SU-DHL-6 (cell line): ENCODE measurements around the gene TRIM28.

Source experiments
- H2AFZ ChIP-seq: fragments of 200-600 bp; sonication (generic); 2 replicates; pipeline ENCODE4 v1.6.1; 2014; ENCODE audit warnings: low read depth, mild to moderate bottlenecking, moderate library complexity, mixed read lengths, antibody characterized with exemption, low read length; ENCODE audit not compliant: severe bottlenecking
- H3F3A ChIP-seq: fragments of 200-600 bp; shearing (Covaris generic); 2 replicates; pipeline ENCODE4 v1.6.0; 2016; ENCODE audit warnings: antibody characterized with exemption, mild to moderate bottlenecking; ENCODE audit not compliant: insufficient read depth
- H3K27ac ChIP-seq: fragments of 200-600 bp; sonication (generic); 2 replicates; pipeline ENCODE4 v1.5.1; 2016; ENCODE audit warnings: low read depth, mild to moderate bottlenecking, low read length, moderate library complexity, mixed read lengths
- H3K27me3 ChIP-seq: fragments of 200-600 bp; sonication (generic), shearing (Covaris generic); 2 replicates; pipeline ENCODE4 v1.6.0; 2014; ENCODE audit warnings: mild to moderate bottlenecking, low read length
- H3K36me3 ChIP-seq: fragments of 200-600 bp; sonication (generic); 2 replicates; pipeline ENCODE4 v1.6.1; 2014; ENCODE audit warnings: mild to moderate bottlenecking, low read length, mixed read lengths
- H3K4me2 ChIP-seq: fragments of 300-600, 200-600 bp; shearing (Covaris generic), sonication (generic); 2 replicates; pipeline ENCODE4 v1.6.0; 2014; ENCODE audit warnings: low read length, low read depth, mild to moderate bottlenecking; ENCODE audit not compliant: poor library complexity, severe bottlenecking
- H3K4me3 ChIP-seq: fragments of 200-600 bp; sonication (generic); 2 replicates; pipeline ENCODE4 v1.5.1; 2014; ENCODE audit warnings: antibody characterized with exemption, low read length, mild to moderate bottlenecking, mixed read lengths; ENCODE audit not compliant: insufficient read depth, poor library complexity, severe bottlenecking
- H3K79me2 ChIP-seq: fragments of 200-600 bp; sonication (generic); 2 replicates; pipeline ENCODE4 v1.6.1; 2014; ENCODE audit warnings: mild to moderate bottlenecking, low read length, moderate library complexity; ENCODE audit not compliant: insufficient read depth
- H3K9ac ChIP-seq: fragments of 200-600 bp; sonication (generic); 2 replicates; pipeline ENCODE4 v1.7.0; 2014; ENCODE audit warnings: mild to moderate bottlenecking, low read length
- H3K9me2 ChIP-seq: fragments of 200-600 bp; sonication (generic); replicated peaks from 2 replicates; pipeline ENCODE4 v1.6.1; 2014; ENCODE audit warnings: low read length; ENCODE audit not compliant: insufficient read depth
- H3K9me3 ChIP-seq: fragments of 200-600 bp; sonication (generic); 2 replicates; pipeline ENCODE4 v1.6.1; 2014; ENCODE audit warnings: low read length, mixed read lengths; ENCODE audit not compliant: insufficient read depth
- H4K20me1 ChIP-seq: fragments of 200-600 bp; sonication (generic); 2 replicates; pipeline ENCODE4 v1.6.1; 2014; ENCODE audit warnings: low read depth, mild to moderate bottlenecking, antibody characterized with exemption, low read length, moderate library complexity, mixed read lengths
- EZH2phosphoT487 ChIP-seq: fragments of 200-600 bp; sonication (generic), shearing (Covaris generic); conservative IDR thresholded peaks from 2 replicates; pipeline ENCODE4 v1.6.1; 2018; ENCODE audit warnings: mild to moderate bottlenecking, antibody characterized with exemption, low read length, moderate library complexity, mixed read lengths
- TF ChIP-seq, protein P1 (sequence below): fragments of 200-600 bp; sonication (generic); IDR thresholded peaks from one replicate; pipeline ENCODE4 v1.5.1; 2017; ENCODE audit warnings: antibody characterized with exemption, mild to moderate bottlenecking, low read length, moderate library complexity; ENCODE audit not compliant: insufficient read depth, poor library complexity, severe bottlenecking

TRIM28 gene

DNA sequence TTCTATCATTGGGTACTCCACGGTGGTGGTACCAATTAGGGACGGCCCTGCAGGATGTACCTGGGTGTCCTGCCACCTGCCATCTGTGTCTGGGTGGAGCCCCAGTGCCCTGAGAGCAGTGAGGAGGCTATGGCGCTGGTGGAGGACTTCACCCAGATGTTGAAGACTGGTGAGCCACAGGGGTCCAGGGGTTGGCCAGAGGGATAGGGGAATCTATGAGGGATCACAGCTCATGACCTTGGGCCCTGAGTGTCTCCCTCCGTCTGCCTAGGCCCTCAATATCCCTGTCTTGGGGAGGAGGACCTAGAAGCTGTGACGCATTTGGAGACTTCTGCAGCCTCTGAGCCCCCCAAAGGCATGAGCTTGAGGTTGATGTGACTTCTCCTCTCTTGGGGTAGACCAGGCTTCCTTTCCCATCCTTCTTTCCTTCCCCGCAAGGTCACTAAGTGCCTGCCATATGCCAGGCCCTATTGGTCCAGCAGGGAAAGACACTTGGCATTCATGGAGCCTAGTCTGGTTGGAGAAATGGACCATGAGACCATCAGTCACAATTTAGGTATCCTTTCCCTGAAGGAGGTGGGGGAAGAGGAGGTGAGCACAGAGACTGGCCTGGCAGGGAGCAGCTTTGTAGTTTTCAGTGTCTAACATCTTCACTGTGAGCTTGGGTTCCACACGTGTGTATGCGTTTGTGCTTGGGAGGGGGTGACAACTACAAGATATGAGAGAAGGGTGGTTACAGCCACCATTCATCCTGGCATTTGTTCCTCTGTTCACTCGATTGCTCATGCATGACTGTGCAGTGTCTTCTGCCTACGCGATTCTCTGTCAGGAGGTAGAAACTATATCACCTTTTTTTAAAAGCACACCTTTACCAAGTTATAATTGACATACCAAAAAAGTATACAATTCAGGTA lies 34.4 kb downstream of the TRIM28 start:
- Histone ChIP-seq H3K4me2 (peak overlapping the region; percentile 4), H3K9me3 (no peaks in the 10 kb centered on the region), H3K4me3 (no peak overlapping the region), H3K27me3 (no peaks in the 10 kb centered on the region), H3K36me3 (no peaks in the 10 kb centered on the region), H3K9ac (0 out of 2 replicates have a peak overlapping the region, but pooled peaks have one; percentile 3), H3K27ac (no peak overlapping the region), H3K9me2 (no peaks in the 10 kb centered on the region), H4K20me1 (no peaks in the 10 kb centered on the region), H3F3A (peaks cover 18% of the 10 kb centered on the region), H3K79me2 (no peaks in the 10 kb centered on the region), H2AFZ (no peak overlapping the region)
- TF ChIP-seq EZH2phosphoT487, result no peak
- TF ChIP-seq, protein P1, sequence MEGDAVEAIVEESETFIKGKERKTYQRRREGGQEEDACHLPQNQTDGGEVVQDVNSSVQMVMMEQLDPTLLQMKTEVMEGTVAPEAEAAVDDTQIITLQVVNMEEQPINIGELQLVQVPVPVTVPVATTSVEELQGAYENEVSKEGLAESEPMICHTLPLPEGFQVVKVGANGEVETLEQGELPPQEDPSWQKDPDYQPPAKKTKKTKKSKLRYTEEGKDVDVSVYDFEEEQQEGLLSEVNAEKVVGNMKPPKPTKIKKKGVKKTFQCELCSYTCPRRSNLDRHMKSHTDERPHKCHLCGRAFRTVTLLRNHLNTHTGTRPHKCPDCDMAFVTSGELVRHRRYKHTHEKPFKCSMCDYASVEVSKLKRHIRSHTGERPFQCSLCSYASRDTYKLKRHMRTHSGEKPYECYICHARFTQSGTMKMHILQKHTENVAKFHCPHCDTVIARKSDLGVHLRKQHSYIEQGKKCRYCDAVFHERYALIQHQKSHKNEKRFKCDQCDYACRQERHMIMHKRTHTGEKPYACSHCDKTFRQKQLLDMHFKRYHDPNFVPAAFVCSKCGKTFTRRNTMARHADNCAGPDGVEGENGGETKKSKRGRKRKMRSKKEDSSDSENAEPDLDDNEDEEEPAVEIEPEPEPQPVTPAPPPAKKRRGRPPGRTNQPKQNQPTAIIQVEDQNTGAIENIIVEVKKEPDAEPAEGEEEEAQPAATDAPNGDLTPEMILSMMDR, result no peak

DNA sequence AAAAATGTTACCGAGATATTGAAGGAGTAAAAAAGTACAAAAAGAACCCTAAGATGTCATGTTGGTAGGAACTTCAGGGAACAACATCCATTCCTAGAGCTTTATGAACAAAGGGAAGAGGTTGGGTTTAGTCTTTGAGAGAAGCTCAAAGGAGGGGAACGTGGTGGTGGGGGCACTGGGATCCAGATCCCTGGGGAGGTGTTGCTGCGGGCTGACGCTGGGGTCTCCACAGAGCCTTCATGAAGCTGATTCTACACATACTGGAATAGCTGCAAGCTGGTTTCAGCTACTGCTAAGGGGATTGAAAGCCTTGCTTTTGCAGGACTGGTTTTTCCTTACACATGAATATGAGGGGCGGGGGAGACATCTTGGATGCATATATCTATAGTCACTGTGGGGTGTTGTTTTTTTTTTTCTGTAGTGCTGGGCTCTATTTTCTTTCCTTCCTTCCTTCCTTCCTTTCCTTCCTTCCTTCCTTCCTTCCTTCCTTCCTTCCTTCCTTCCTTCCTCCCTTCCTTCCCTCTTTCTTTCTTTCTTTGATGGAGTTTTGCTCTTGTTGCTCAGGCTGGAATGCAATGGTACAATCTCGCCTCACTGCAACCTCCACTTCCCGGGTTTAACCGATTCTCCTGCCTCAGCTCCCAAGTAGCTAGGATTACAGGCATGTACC lies 35.7 kb downstream of the TRIM28 start:
- Histone ChIP-seq H3K79me2 (no peaks in the 10 kb centered on the region), H2AFZ (no peak overlapping the region), H3K27me3 (no peaks in the 10 kb centered on the region), H3K4me2 (no peak overlapping the region), H3K36me3 (no peaks in the 10 kb centered on the region), H3F3A (peaks cover 7% of the 10 kb centered on the region), H3K27ac (no peak overlapping the region), H3K9ac (no peak overlapping the region), H3K4me3 (no peak overlapping the region), H3K9me3 (no peaks in the 10 kb centered on the region), H4K20me1 (no peaks in the 10 kb centered on the region), H3K9me2 (no peaks in the 10 kb centered on the region)
- no peak for TF ChIP-seq EZH2phosphoT487
- TF ChIP-seq, protein P1, result no peak

DNA sequence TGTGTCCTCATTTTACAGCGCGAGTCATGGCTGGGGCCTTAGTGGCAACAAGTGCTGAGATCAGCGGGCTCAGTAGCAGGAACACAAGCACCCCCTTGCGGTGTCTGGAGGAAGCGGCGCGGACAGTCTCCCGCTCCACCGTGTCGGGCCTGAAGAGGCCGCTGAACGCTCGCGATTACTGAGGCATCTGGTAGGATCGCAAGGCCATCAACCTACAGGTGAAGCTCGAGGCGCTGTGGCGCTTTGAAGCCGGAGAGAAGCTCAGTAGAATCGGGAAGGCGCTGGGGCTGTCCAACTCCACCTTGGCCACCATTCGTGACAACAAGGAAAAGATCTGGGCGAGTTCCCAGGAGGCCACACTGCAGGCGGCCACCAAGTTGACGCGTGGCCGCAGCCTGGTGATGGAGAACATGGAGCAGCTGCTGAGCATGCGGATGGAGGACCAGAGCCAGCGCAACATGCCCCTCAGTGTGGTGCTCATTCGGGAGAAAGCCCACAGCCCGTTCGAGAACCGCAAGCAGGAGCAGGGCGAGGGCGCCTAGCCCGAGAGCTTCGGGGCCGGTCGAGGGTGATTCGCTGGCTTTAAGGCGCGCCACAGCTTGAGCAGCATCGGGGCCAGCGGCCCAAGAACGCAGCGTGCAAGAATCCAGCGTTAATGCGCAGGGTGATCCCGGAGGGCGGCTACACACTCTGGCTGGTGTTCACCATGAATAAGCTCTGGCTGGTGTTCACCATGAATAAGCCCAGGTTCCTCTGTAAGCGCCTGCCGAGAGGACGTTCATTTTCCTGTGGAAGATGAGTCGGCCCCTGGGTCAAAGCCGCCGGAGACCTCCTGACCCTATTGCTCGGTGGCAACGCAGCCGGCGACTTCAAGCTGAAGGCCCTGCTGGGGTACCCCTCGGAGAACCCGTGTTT lies 37.6 kb downstream of the TRIM28 start:
- Histone ChIP-seq H4K20me1 (no peaks in the 10 kb centered on the region), H3K27ac (no peak overlapping the region), H2AFZ (peak overlapping the region; percentile 38), H3K4me3 (no peak overlapping the region), H3K79me2 (no peaks in the 10 kb centered on the region), H3K27me3 (no peaks in the 10 kb centered on the region), H3K9me2 (no peaks in the 10 kb centered on the region), H3K9ac (no peak overlapping the region), H3F3A (peaks cover 7% of the 10 kb centered on the region), H3K9me3 (no peaks in the 10 kb centered on the region), H3K36me3 (no peaks in the 10 kb centered on the region), H3K4me2 (no peak overlapping the region)
- TF ChIP-seq EZH2phosphoT487, result no peak
- TF ChIP-seq, protein P1, result peak; percentile 97
